ENCODE results near the gene SELENOF. TPM values are rescaled to one million over a fixed set of nuclear protein-coding genes. Genes with fewer than 3 reads are reported as not detected.
"Not testable (repeated sequence)": the region's sequence is repeated elsewhere in the genome, so short reads cannot be mapped to it uniquely, and the experiment has no call there.

Gene SELENOF
- total and polyA plus RNA-seq, 2 donors from 2014 or later, result 207 to 239 TPM

- no peaks in the 10 kb centered on the region for H3K36me3 ChIP-seq (ENCODE audit: control insufficient read depth in 2 of 3, insufficient read depth in 3 of 3, low read length in 3 of 3)
- H3K4me1 ChIP-seq (ENCODE audit: control insufficient read depth in 2 of 3, insufficient read depth in 2 of 3, low read depth in 1 of 3, low read length in 3 of 3), result no peaks in the 10 kb centered on the region
- DNase-seq (no peak), FAIRE-seq (no peak)
- intact Hi-C loops (cut with DNase I), result no loop called here
- H3K9ac ChIP-seq (ENCODE audit: low read length in 3 of 3), result no peak overlapping the region
- H3K4me3 ChIP-seq (ENCODE audit: low read length in 3 of 3), result no peak overlapping the region
- H3K27ac ChIP-seq (ENCODE audit: low read depth in 2 of 2, low read length in 2 of 2), result no peak overlapping the region
- H3K27me3 ChIP-seq (ENCODE audit: control insufficient read depth, insufficient read depth, low read length), result no peaks in the 10 kb centered on the region
- no peaks in the 10 kb centered on the region for H3K9me3 ChIP-seq (ENCODE audit: control insufficient read depth in 2 of 3, insufficient read depth in 1 of 3, low read length in 3 of 3)
- TF ChIP-seq, protein P1, sequence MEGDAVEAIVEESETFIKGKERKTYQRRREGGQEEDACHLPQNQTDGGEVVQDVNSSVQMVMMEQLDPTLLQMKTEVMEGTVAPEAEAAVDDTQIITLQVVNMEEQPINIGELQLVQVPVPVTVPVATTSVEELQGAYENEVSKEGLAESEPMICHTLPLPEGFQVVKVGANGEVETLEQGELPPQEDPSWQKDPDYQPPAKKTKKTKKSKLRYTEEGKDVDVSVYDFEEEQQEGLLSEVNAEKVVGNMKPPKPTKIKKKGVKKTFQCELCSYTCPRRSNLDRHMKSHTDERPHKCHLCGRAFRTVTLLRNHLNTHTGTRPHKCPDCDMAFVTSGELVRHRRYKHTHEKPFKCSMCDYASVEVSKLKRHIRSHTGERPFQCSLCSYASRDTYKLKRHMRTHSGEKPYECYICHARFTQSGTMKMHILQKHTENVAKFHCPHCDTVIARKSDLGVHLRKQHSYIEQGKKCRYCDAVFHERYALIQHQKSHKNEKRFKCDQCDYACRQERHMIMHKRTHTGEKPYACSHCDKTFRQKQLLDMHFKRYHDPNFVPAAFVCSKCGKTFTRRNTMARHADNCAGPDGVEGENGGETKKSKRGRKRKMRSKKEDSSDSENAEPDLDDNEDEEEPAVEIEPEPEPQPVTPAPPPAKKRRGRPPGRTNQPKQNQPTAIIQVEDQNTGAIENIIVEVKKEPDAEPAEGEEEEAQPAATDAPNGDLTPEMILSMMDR (IDR thresholded peaks at IDR 0.05; ENCODE audit: borderline replicate concordance, extremely low read depth, insufficient read depth), result no peak
Measured at GRCh38 chr1:86905875-86906274, 8.1 kb downstream of the SELENOF start.

- H3K4me1 ChIP-seq (ENCODE audit: control insufficient read depth in 2 of 3, insufficient read depth in 2 of 3, low read depth in 1 of 3, low read length in 3 of 3); H3K27me3 ChIP-seq (ENCODE audit: control insufficient read depth, insufficient read depth, low read length); H3K9ac ChIP-seq (ENCODE audit: low read length in 3 of 3); H3K36me3 ChIP-seq (ENCODE audit: control insufficient read depth in 2 of 3, insufficient read depth in 3 of 3, low read length in 3 of 3); intact Hi-C loops (cut with DNase I); FAIRE-seq; H3K4me3 ChIP-seq (ENCODE audit: low read length in 3 of 3); H3K9me3 ChIP-seq (ENCODE audit: control insufficient read depth in 2 of 3, insufficient read depth in 1 of 3, low read length in 3 of 3); H3K27ac ChIP-seq (ENCODE audit: low read depth in 2 of 2, low read length in 2 of 2); DNase-seq: not testable (repeated sequence)
Measured at GRCh38 chr1:86899401-86899800, 14.5 kb downstream of the SELENOF start.

DNA sequence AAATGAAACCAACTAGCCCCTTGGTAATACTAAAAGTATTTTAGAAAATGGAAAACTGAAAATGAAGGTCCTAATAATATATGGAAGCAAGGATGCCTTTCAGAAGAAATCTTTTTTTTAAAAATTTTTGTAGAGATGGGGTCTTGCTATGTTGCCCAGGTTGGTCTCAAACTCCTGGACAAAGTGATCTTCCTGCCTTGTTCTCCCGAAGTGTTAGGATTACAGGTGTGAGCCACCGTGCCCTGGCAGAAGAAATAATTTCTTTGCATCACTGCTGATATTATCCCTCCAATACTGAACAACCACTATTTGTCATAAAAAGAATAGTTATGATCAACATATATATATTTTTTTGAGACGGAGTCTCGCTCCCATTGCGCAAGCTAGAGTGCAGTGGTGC, 25.6 kb downstream of the SELENOF start:
- no peak overlapping the region for H3K9ac ChIP-seq (ENCODE audit: low read length in 3 of 3)
- H3K4me1 ChIP-seq (ENCODE audit: control insufficient read depth in 2 of 3, insufficient read depth in 2 of 3, low read depth in 1 of 3, low read length in 3 of 3), result no peaks in the 10 kb centered on the region
- intact Hi-C loops (cut with DNase I), result no loop called here
- FAIRE-seq (no peak), DNase-seq (no peak)
- TF ChIP-seq, protein P1 (IDR thresholded peaks at IDR 0.05; ENCODE audit: borderline replicate concordance, extremely low read depth, insufficient read depth), result no peak
- H3K9me3 ChIP-seq (ENCODE audit: control insufficient read depth in 2 of 3, insufficient read depth in 1 of 3, low read length in 3 of 3), result no peaks in the 10 kb centered on the region
- H3K27me3 ChIP-seq (ENCODE audit: control insufficient read depth, insufficient read depth, low read length), result no peaks in the 10 kb centered on the region
- no peak overlapping the region for H3K27ac ChIP-seq (ENCODE audit: low read depth in 2 of 2, low read length in 2 of 2)
- H3K4me3 ChIP-seq (ENCODE audit: low read length in 3 of 3), result no peak overlapping the region
- H3K36me3 ChIP-seq (ENCODE audit: control insufficient read depth in 2 of 3, insufficient read depth in 3 of 3, low read length in 3 of 3), result no peaks in the 10 kb centered on the region

DNA sequence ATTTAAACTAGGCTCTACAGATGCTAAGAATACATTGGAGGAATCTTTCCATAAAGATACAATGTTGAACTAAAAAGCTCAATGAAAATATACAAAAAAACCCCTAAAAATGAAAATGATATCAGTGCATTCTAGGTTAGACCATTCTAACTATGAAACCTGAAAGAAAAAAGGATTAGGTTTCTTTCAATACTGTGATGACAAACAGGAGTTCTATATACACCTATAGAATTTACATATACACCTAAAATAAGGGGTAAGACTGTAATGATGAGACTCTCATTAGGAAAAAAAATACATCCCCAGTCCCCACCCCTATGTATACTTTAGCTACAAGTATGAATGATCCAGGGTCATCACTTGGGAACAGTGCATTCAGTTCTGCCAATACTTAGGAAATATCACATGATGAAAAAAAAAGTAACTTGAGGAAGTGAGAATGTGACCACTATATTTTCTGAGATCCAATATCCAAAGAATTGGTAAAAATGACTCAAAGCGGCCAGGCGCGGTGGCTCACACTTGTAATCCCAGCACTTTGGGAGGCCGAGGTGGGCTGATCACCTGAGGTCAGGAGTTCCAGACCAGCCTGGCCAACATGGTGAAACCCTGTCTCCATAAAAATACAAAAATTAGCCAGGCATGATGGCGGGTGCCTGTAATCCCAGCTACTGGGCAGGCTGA, 26.3 kb downstream of the SELENOF start:
- no peak for FAIRE-seq
- Histone ChIP-seq H3K27me3 (ENCODE audit: control insufficient read depth, insufficient read depth, low read length) (no peaks in the 10 kb centered on the region), H3K36me3 (ENCODE audit: control insufficient read depth in 2 of 3, insufficient read depth in 3 of 3, low read length in 3 of 3) (no peaks in the 10 kb centered on the region), H3K4me3 (ENCODE audit: low read length in 3 of 3) (no peak overlapping the region), H3K9me3 (ENCODE audit: control insufficient read depth in 2 of 3, insufficient read depth in 1 of 3, low read length in 3 of 3) (no peaks in the 10 kb centered on the region), H3K4me1 (ENCODE audit: control insufficient read depth in 2 of 3, insufficient read depth in 2 of 3, low read depth in 1 of 3, low read length in 3 of 3) (no peaks in the 10 kb centered on the region), H3K9ac (ENCODE audit: low read length in 3 of 3) (no peak overlapping the region), H3K27ac (ENCODE audit: low read depth in 2 of 2, low read length in 2 of 2) (no peak overlapping the region)
- TF ChIP-seq, protein P1 (IDR thresholded peaks at IDR 0.05; ENCODE audit: borderline replicate concordance, extremely low read depth, insufficient read depth), result no peak
- intact Hi-C loops (cut with DNase I), result no loop called here
- DNase-seq, result no peak

Measured in kidney (tissue), 14 donors.